Esophagus muscularis mucosa (tissue), 3 donors: ENCODE measurements around the gene BTNL2.

Experiments
- POLR2A ChIP-seq: fragments of 450-650 bp; IDR thresholded peaks from one replicate; pipeline ENCODE4 v1.6.1; 2017; ENCODE audit warnings: antibody characterized with exemption, moderate library complexity, mild to moderate bottlenecking, low read depth
- TF ChIP-seq, protein P1 (sequence below), 3 experiments: fragments of 200-600 bp in 2 of 3; fragments of 450-650 bp in 1 of 3; sonication (generic) in 2 of 3; IDR thresholded peaks; one replicate each; pipeline ENCODE4 v1.5.1; 2017 to 2019; ENCODE audit warnings: antibody characterized with exemption in 3 of 3, mild to moderate bottlenecking in 2 of 3, moderate library complexity in 1 of 3

GRCh38 chr6:32445321-32445854 lies 38.4 kb upstream of the BTNL2 start:
- TF ChIP-seq, protein P1, sequence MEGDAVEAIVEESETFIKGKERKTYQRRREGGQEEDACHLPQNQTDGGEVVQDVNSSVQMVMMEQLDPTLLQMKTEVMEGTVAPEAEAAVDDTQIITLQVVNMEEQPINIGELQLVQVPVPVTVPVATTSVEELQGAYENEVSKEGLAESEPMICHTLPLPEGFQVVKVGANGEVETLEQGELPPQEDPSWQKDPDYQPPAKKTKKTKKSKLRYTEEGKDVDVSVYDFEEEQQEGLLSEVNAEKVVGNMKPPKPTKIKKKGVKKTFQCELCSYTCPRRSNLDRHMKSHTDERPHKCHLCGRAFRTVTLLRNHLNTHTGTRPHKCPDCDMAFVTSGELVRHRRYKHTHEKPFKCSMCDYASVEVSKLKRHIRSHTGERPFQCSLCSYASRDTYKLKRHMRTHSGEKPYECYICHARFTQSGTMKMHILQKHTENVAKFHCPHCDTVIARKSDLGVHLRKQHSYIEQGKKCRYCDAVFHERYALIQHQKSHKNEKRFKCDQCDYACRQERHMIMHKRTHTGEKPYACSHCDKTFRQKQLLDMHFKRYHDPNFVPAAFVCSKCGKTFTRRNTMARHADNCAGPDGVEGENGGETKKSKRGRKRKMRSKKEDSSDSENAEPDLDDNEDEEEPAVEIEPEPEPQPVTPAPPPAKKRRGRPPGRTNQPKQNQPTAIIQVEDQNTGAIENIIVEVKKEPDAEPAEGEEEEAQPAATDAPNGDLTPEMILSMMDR (IDR thresholded peaks at IDR 0.05): no peak
- TF ChIP-seq POLR2A: no peak
